SK-N-SH (cell line): ENCODE data around the gene SRRM2. TPM values are rescaled to one million over a fixed set of nuclear protein-coding genes. Genes with fewer than 3 reads are reported as not detected.

ENCODE experiments used
- CTCF ChIA-PET: fragments of 300-600, 350-600 bp; formaldehyde crosslinking; extraction: SDS; loops from one replicate; lab custom pipeline; 2021; lab: Yijun Ruan, JAX
- POLR2A ChIA-PET: fragments of 350-600 bp; sonication (Branson Sonifier 250); formaldehyde crosslinking; extraction: SDS; loops from one replicate; lab custom pipeline; 2020; ENCODE audit warnings: antibody characterized with exemption, inconsistent platforms; lab: Yijun Ruan, JAX
- DNase-seq: peaks from one replicate; pipeline ENCODE4 v3.0.0; 2012
- H2AFZ ChIP-seq: fragments of 200-600 bp; sonication (generic); 2 replicates; pipeline ENCODE4 v1.8.1; 2016; ENCODE audit warnings: antibody characterized with exemption, mild to moderate bottlenecking, low read depth
- H3F3A ChIP-seq: fragments of 200-600 bp; sonication (generic); replicated peaks from 2 replicates; pipeline ENCODE3; 2016; ENCODE audit warnings: antibody characterized with exemption, mild to moderate bottlenecking; ENCODE audit not compliant: insufficient read depth
- H3K27ac ChIP-seq, 2 experiments: fragments of 200-500 bp in 1 of 2; fragments of 200-600 bp in 1 of 2; sonication (Bioruptor generic) in 1 of 2; sonication (generic), shearing (Covaris generic) in 1 of 2; 2 replicates each; pipeline versions ENCODE4 v1.5.1 to v1.6.1; 2014 to 2016; ENCODE audit warnings: low read depth in 2 of 2, inconsistent platforms in 1 of 2, low read length in 1 of 2, mild to moderate bottlenecking in 1 of 2, mixed read lengths in 1 of 2
- H3K27me3 ChIP-seq: fragments of 200-600 bp; sonication (generic), shearing (Covaris generic); 2 replicates; pipeline ENCODE4 v1.6.1; 2016; ENCODE audit warnings: mixed run types; ENCODE audit not compliant: insufficient read depth
- H3K36me3 ChIP-seq, 2 experiments: fragments of 200-500 bp in 1 of 2; fragments of 200-600 bp in 1 of 2; sonication (Bioruptor generic) in 1 of 2; sonication (generic) in 1 of 2; replicated peaks in 1 of 2; 2 replicates each; pipeline versions ENCODE3 to v1.5.1; 2014 to 2016; ENCODE audit warnings: low read length in 1 of 2, mild to moderate bottlenecking in 1 of 2; ENCODE audit not compliant: insufficient read depth in 2 of 2, control insufficient read depth in 1 of 2
- H3K4me1 ChIP-seq, 2 experiments: fragments of 200-500 bp in 1 of 2; fragments of 200-600 bp in 1 of 2; sonication (Bioruptor generic) in 1 of 2; sonication (generic), shearing (Covaris generic) in 1 of 2; 2 replicates each; pipeline versions ENCODE4 v1.5.1 to v1.6.1; 2014 to 2016; ENCODE audit warnings: low read depth in 1 of 2, low read length in 1 of 2, mixed run types in 1 of 2; ENCODE audit not compliant: insufficient read depth in 2 of 2, control insufficient read depth in 1 of 2
- H3K4me2 ChIP-seq: fragments of 200-600 bp; sonication (generic), shearing (Covaris generic); 2 replicates; pipeline ENCODE4 v1.6.1; 2017; ENCODE audit warnings: mixed run types
- H3K4me3 ChIP-seq, 2 experiments: fragments of 200-500 bp in 1 of 2; fragments of 200-600 bp in 1 of 2; sonication (Bioruptor generic) in 1 of 2; sonication (generic), shearing (Covaris generic) in 1 of 2; 2 replicates each; pipeline versions ENCODE4 v1.5.1 to v1.8.1; 2014 to 2016; ENCODE audit warnings: low read depth in 2 of 2, inconsistent platforms in 1 of 2, low read length in 1 of 2, mild to moderate bottlenecking in 1 of 2, mixed read lengths in 1 of 2, moderate library complexity in 1 of 2
- H3K79me2 ChIP-seq: fragments of 200-600 bp; sonication (generic); 2 replicates; pipeline ENCODE4 v1.8.1; 2017; ENCODE audit warnings: mild to moderate bottlenecking; ENCODE audit not compliant: insufficient read depth
- H3K9ac ChIP-seq: fragments of 200-600 bp; sonication (generic); 2 replicates; pipeline ENCODE4 v1.6.1; 2017; ENCODE audit warnings: mixed run types
- H3K9me2 ChIP-seq: fragments of 200-600 bp; sonication (generic); 2 replicates; pipeline ENCODE4 v1.6.1; 2017; ENCODE audit warnings: mixed run types
- H3K9me3 ChIP-seq: fragments of 200-600 bp; sonication (generic); 2 replicates; pipeline ENCODE4 v1.6.1; 2017; ENCODE audit warnings: mixed run types, mild to moderate bottlenecking, moderate library complexity
- H4K20me1 ChIP-seq: fragments of 200-600 bp; sonication (generic); 2 replicates; pipeline ENCODE4 v1.6.1; 2017; ENCODE audit warnings: mild to moderate bottlenecking, mixed run types; ENCODE audit not compliant: insufficient read depth
- CHD2 ChIP-seq: fragments of 150-350 bp; IDR thresholded peaks from 2 replicates; pipeline ENCODE4 v1.6.1; 2018; ENCODE audit warnings: low read length; ENCODE audit not compliant: partially characterized antibody
- ELF1 ChIP-seq: IDR thresholded peaks from 2 replicates; pipeline ENCODE4 v1.4.0; 2012
- EP300 ChIP-seq, 2 experiments: IDR thresholded peaks; 2 replicates each; pipeline versions ENCODE4 v1.4.0 to v1.6.1; 2012; ENCODE audit warnings: borderline replicate concordance in 1 of 2, low read depth in 1 of 2, low read length in 1 of 2
- EZH2phosphoT487 ChIP-seq: fragments of 200-600 bp; sonication (generic); IDR thresholded peaks from 2 replicates; pipeline ENCODE4 v1.6.1; 2017; ENCODE audit warnings: low read depth, mixed run types, mild to moderate bottlenecking, antibody characterized with exemption, moderate library complexity, borderline replicate concordance
- FOXJ3 ChIP-seq: sonication (generic); formaldehyde crosslinking; IDR thresholded peaks from 2 replicates; pipeline ENCODE4 v1.5.1; 2020; ENCODE audit warnings: mild to moderate bottlenecking, missing genetic modification reagents
- FOXM1 ChIP-seq: IDR thresholded peaks from 2 replicates; pipeline ENCODE4 v1.4.0; 2012; ENCODE audit warnings: low read depth, mild to moderate bottlenecking
- GABPA ChIP-seq: IDR thresholded peaks from 2 replicates; pipeline ENCODE4 v1.4.0; 2012; ENCODE audit warnings: low read depth, mild to moderate bottlenecking
- GATA2 ChIP-seq: sonication (generic); formaldehyde crosslinking; IDR thresholded peaks from 2 replicates; pipeline ENCODE4 v1.5.0; 2020; ENCODE audit warnings: mild to moderate bottlenecking, missing genetic modification reagents
- IRF3 ChIP-seq: fragments of 150-350 bp; IDR thresholded peaks from 2 replicates; pipeline ENCODE4 v1.6.1; 2016; ENCODE audit warnings: mild to moderate bottlenecking, low read depth, low read length
- JUND ChIP-seq: IDR thresholded peaks from 2 replicates; pipeline ENCODE4 v1.4.0; 2012
- MAX ChIP-seq: IDR thresholded peaks from 2 replicates; pipeline ENCODE4 v1.4.0; 2012; ENCODE audit warnings: low read depth
- POLR2AphosphoS5 ChIP-seq: IDR thresholded peaks from 2 replicates; pipeline ENCODE4 v1.6.1; 2012; ENCODE audit warnings: low read depth, low read length
- RCOR1 ChIP-seq: fragments of 150-350 bp; IDR thresholded peaks from 2 replicates; pipeline ENCODE4 v1.6.1; 2017; ENCODE audit warnings: antibody characterized with exemption, low read length
- RXRA ChIP-seq: IDR thresholded peaks from 2 replicates; pipeline ENCODE4 v1.4.0; 2012; ENCODE audit warnings: low read depth, mild to moderate bottlenecking, borderline replicate concordance
- SIN3A ChIP-seq: IDR thresholded peaks from 2 replicates; pipeline ENCODE4 v1.6.1; 2012; ENCODE audit warnings: low read depth, mild to moderate bottlenecking, low read length, moderate library complexity, borderline replicate concordance
- TCF12 ChIP-seq: IDR thresholded peaks from 2 replicates; pipeline ENCODE4 v1.4.0; 2012
- USF1 ChIP-seq: IDR thresholded peaks from 2 replicates; pipeline ENCODE4 v1.4.0; 2012; ENCODE audit warnings: low read depth, borderline replicate concordance
- USF2 ChIP-seq: fragments of 150-350 bp; IDR thresholded peaks from 2 replicates; pipeline ENCODE4 v1.6.1; 2017; ENCODE audit warnings: antibody characterized with exemption, low read length, low read depth, borderline replicate concordance
- ZBTB33 ChIP-seq: IDR thresholded peaks from 2 replicates; pipeline ENCODE4 v1.4.0; 2012; ENCODE audit warnings: low read depth, borderline replicate concordance
- WGBS: methylation state at CpG from one replicate; pipeline ENCODE4 v1.1.6; 2017; ENCODE audit warnings: low lambda C conversion rate; 5-methylcytosine and 5-hydroxymethylcytosine counted together
- polyA plus RNA-seq, 3 experiments: library from polyadenylated mRNA; depleted of rRNA; stranded (reverse); fragments of >200 nt; gene quantifications; 2 replicates each; pipeline ENCODE4 v1.2.3, GENCODE V29; 2012

Gene SRRM2
- polyA plus RNA-seq, 1 of the 3 experiments (the other 2 are of a cell fraction): 143 TPM

GRCh38 chr16:2786826-2787151, 34.4 kb downstream of the SRRM2 start:
- no peaks in the 10 kb centered on the region for H3K36me3 ChIP-seq
- no peaks in the 10 kb centered on the region for H3K9me3 ChIP-seq
- H3K27ac ChIP-seq: no peak overlapping the region
- 63% methylated on average over 3 of the region's 3 CpGs for WGBS
- H3K4me1 ChIP-seq: no peaks in the 10 kb centered on the region; a peak in 1 of 4 replicates
- no peaks in the 10 kb centered on the region for H3F3A ChIP-seq
- no peak overlapping the region for H2AFZ ChIP-seq
- H3K9me2 ChIP-seq: no peaks in the 10 kb centered on the region
- H3K4me3 ChIP-seq: no peak overlapping the region
- H3K79me2 ChIP-seq: no peaks in the 10 kb centered on the region
- ChIA-PET CTCF (no interaction called here), POLR2A (no interaction called here)
- DNase-seq: no peak
- no peak overlapping the region for H3K4me2 ChIP-seq
- peaks cover 4% of the 10 kb centered on the region; the same call in 1 of the 2 replicates for H3K27me3 ChIP-seq
- no peaks in the 10 kb centered on the region for H4K20me1 ChIP-seq
- TF ChIP-seq EP300 (IDR thresholded peaks at IDR 0.05; ENCODE audit: borderline replicate concordance in 1 of 2, low read depth in 1 of 2, low read length in 1 of 2): no peak
- no peak for TF ChIP-seq MAX
- TF ChIP-seq USF2: no peak
- no peak for TF ChIP-seq IRF3
- no peak for TF ChIP-seq USF1
- TF ChIP-seq RCOR1: no peak
- TF ChIP-seq GABPA: no peak
- TF ChIP-seq FOXJ3: no peak
- TF ChIP-seq GATA2 (CRISPR knock-in tag): no peak
- no peak for TF ChIP-seq CHD2
- TF ChIP-seq FOXM1: no peak
- no peak for TF ChIP-seq ELF1
- TF ChIP-seq EZH2phosphoT487: no peak
- no peak for TF ChIP-seq RXRA
- H3K9ac ChIP-seq: no peak overlapping the region

- H2AFZ ChIP-seq: no peak within 1 kb of the TSS
- WGBS: 70% methylated on average over 10 of the region's 10 CpGs
- H3K4me3 ChIP-seq: no peak within 1 kb of the TSS
- no peak within 1 kb of the TSS for H3K4me2 ChIP-seq
- H3K36me3 ChIP-seq: no peaks in the 10 kb centered on the region
- ChIA-PET POLR2A (no interaction called here), CTCF (interaction anchor here (0.7 to 1.9 kb wide), 2 partner anchors 11 to 13 kb away, joined by 3 to 4 read pairs; partner anchors contain the start of gene PRSS41)
- H3K9ac ChIP-seq: no peak within 1 kb of the TSS
- no peaks in the 10 kb centered on the region for H3K9me2 ChIP-seq
- no peaks in the 10 kb centered on the region for H3K79me2 ChIP-seq
- H3K27ac ChIP-seq: no peak within 1 kb of the TSS
- H3K9me3 ChIP-seq: no peaks in the 10 kb centered on the region
- TF ChIP-seq POLR2AphosphoS5 (no peak), ZBTB33 (no peak), CHD2 (no peak), JUND (no peak), TCF12 (no peak), EP300 (IDR thresholded peaks at IDR 0.05; ENCODE audit: borderline replicate concordance in 1 of 2, low read depth in 1 of 2, low read length in 1 of 2) (no peak), RCOR1 (no peak), GABPA (no peak), EZH2phosphoT487 (no peak), IRF3 (no peak), SIN3A (no peak), ELF1 (no peak)
- H3K4me1 ChIP-seq: no peaks in the 10 kb centered on the region; a peak in 1 of 4 replicates
- DNase-seq: no peak
- no peaks in the 10 kb centered on the region for H4K20me1 ChIP-seq
- peaks cover 7% of the 10 kb centered on the region; the same call in 1 of the 2 replicates for H3K27me3 ChIP-seq
- no peaks in the 10 kb centered on the region for H3F3A ChIP-seq
These were observed 35.0 kb downstream of the SRRM2 start, which contains the start of gene PRSS33 for GRCh38 chr16:2787406-2787805. PRSS33 (minus strand) TSS chr16:2787560; CDS start chr16:2786547, 1,013 bp downstream.
